A673 (cell line): Measurements from ENCODE around the gene BCAM. TPM values are rescaled to one million over a fixed set of nuclear protein-coding genes. Genes with fewer than 3 reads are reported as not detected.
A peak's percentile ranks its signal among the peaks of the same experiment; 100 is the strongest.

Experiments
- BruUV-seq: library from RNA; stranded (reverse); fragments of 400-500 nt; replicated peaks from 2 replicates; lab custom pipeline; 2021; lab: Mats Ljungman, UMichigan
- CTCF ChIA-PET: fragments of 300-600 bp; sonication (Branson Sonifier 250); formaldehyde crosslinking; loops from one replicate; lab custom pipeline; 2022; ENCODE audit warnings: antibody characterized with exemption; lab: Charles Lee
- POLR2A ChIA-PET: fragments of 300-600 bp; sonication (Branson Sonifier 250); formaldehyde crosslinking; loops from one replicate; lab custom pipeline; 2022; ENCODE audit warnings: antibody characterized with exemption; ENCODE audit not compliant: low non-redundant PET; lab: Charles Lee
- DNase-seq: peaks from one replicate; pipeline ENCODE4 v3.0.0-alpha.2; 2015; ENCODE audit warnings: low spot score
- H3K27ac ChIP-seq: fragments of 200-600 bp; sonication (generic); 2 replicates; pipeline ENCODE4 v1.5.1; 2016; ENCODE audit warnings: mixed run types, low read depth, mild to moderate bottlenecking, mixed read lengths, antibody characterized with exemption, low read length; ENCODE audit not compliant: poor library complexity, severe bottlenecking
- H3K27me3 ChIP-seq: fragments of 200-600 bp; sonication (generic); replicated peaks from 2 replicates; pipeline ENCODE4 v1.6.1; 2017; ENCODE audit warnings: mixed run types, low read depth, mild to moderate bottlenecking, mixed read lengths, antibody characterized with exemption, low read length; ENCODE audit not compliant: insufficient read depth, poor library complexity
- H3K36me3 ChIP-seq: fragments of 200-600 bp; sonication (generic); 2 replicates; pipeline ENCODE4 v1.6.1; 2016; ENCODE audit warnings: mixed run types, mild to moderate bottlenecking, mixed read lengths, antibody characterized with exemption, low read length; ENCODE audit not compliant: insufficient read depth, poor library complexity, severe bottlenecking
- H3K4me1 ChIP-seq: fragments of 200-600 bp; sonication (generic); 2 replicates; pipeline ENCODE4 v1.6.1; 2017; ENCODE audit warnings: mixed run types, mild to moderate bottlenecking, mixed read lengths, antibody characterized with exemption, low read length; ENCODE audit not compliant: insufficient read depth, poor library complexity, severe bottlenecking
- H3K4me3 ChIP-seq: fragments of 200-600 bp; sonication (generic); 2 replicates; pipeline ENCODE4 v1.5.1; 2016; ENCODE audit warnings: low read depth, mixed run types, mild to moderate bottlenecking, mixed read lengths, low read length; ENCODE audit not compliant: poor library complexity, severe bottlenecking
- H3K9me3 ChIP-seq: fragments of 200-600 bp; sonication (generic); 2 replicates; pipeline ENCODE4 v1.6.1; 2016; ENCODE audit warnings: mixed run types, low read depth, mild to moderate bottlenecking, mixed read lengths, antibody characterized with exemption, low read length; ENCODE audit not compliant: poor library complexity, severe bottlenecking
- EZH2 ChIP-seq: fragments of 200-600 bp; sonication (generic); IDR thresholded peaks from 2 replicates; pipeline ENCODE4 v1.6.1; 2017; ENCODE audit warnings: borderline replicate concordance, low read depth, mild to moderate bottlenecking, mixed read lengths, antibody characterized with exemption, low read length; ENCODE audit not compliant: poor library complexity, severe bottlenecking
- intact Hi-C: fragments of 100-400 bp; cut with micrococcal nuclease; formaldehyde crosslinking; loops from one replicate; pipeline ENCODE4 v1.10.0; 2022; ENCODE audit not compliant: unreplicated experiment
- total RNA-seq: library from RNA; stranded (reverse); gene quantifications from 2 replicates; pipeline ENCODE4 v1.2.3, GENCODE V29; 2021
- TF ChIP-seq, protein P1 (sequence below): fragments of 300-800, 200-600 bp; sonication (generic); conservative IDR thresholded peaks from 2 replicates; pipeline ENCODE4 v1.5.1; 2017; ENCODE audit warnings: low read depth, mild to moderate bottlenecking, antibody characterized with exemption, low read length, moderate library complexity, mixed read lengths

The BCAM gene
- total RNA-seq, 1 experiment from 2014 or later, result 3.4 TPM

DNA sequence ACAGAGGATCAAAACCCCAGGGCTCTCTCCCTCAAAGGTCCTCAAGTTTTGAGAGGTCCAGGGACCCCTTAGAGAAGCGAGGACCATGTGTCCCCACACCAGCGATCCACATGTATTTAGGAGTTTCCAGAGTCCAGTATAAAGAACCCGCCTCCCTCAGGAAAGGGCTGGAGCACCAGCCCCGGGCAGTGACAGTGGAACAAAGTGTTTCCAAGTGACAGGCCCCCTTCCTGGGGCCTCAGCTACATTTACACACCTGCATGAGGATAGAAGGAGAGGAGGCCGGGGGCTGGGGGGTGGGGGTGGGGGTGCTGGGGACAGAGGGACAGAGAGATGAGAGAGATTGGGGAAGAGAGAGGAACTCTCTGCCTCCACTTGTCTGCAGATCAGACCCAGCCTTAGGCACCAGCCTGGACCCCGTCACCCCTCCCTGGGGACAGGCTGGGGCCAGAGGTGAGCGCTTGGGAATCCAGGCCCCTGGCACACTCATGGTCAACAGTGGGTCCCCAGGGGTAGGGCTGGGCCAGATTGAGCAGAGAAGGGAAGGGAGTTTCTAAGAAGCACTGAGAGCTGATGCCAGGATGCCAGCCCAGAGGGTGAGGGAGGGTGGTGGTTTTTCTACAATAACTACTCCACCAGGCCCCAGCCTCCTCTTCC lies 802 bp downstream of the BCAM start:
- Histone ChIP-seq H3K4me1 (no peaks in the 10 kb centered on the region), H3K4me3 (peak overlapping the region; percentile 51), H3K36me3 (no peaks in the 10 kb centered on the region), H3K27ac (no peak overlapping the region), H3K9me3 (no peaks in the 10 kb centered on the region), H3K27me3 (no peaks in the 10 kb centered on the region)
- intact Hi-C loops, result no loop called here
- CTCF ChIA-PET, result no interaction called here
- BruUV-seq, result no TSS peak
- TF ChIP-seq, protein P1, sequence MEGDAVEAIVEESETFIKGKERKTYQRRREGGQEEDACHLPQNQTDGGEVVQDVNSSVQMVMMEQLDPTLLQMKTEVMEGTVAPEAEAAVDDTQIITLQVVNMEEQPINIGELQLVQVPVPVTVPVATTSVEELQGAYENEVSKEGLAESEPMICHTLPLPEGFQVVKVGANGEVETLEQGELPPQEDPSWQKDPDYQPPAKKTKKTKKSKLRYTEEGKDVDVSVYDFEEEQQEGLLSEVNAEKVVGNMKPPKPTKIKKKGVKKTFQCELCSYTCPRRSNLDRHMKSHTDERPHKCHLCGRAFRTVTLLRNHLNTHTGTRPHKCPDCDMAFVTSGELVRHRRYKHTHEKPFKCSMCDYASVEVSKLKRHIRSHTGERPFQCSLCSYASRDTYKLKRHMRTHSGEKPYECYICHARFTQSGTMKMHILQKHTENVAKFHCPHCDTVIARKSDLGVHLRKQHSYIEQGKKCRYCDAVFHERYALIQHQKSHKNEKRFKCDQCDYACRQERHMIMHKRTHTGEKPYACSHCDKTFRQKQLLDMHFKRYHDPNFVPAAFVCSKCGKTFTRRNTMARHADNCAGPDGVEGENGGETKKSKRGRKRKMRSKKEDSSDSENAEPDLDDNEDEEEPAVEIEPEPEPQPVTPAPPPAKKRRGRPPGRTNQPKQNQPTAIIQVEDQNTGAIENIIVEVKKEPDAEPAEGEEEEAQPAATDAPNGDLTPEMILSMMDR, result no peak
- no peak for TF ChIP-seq EZH2
- DNase-seq, result no peak
- POLR2A ChIA-PET, result no interaction called here

DNA sequence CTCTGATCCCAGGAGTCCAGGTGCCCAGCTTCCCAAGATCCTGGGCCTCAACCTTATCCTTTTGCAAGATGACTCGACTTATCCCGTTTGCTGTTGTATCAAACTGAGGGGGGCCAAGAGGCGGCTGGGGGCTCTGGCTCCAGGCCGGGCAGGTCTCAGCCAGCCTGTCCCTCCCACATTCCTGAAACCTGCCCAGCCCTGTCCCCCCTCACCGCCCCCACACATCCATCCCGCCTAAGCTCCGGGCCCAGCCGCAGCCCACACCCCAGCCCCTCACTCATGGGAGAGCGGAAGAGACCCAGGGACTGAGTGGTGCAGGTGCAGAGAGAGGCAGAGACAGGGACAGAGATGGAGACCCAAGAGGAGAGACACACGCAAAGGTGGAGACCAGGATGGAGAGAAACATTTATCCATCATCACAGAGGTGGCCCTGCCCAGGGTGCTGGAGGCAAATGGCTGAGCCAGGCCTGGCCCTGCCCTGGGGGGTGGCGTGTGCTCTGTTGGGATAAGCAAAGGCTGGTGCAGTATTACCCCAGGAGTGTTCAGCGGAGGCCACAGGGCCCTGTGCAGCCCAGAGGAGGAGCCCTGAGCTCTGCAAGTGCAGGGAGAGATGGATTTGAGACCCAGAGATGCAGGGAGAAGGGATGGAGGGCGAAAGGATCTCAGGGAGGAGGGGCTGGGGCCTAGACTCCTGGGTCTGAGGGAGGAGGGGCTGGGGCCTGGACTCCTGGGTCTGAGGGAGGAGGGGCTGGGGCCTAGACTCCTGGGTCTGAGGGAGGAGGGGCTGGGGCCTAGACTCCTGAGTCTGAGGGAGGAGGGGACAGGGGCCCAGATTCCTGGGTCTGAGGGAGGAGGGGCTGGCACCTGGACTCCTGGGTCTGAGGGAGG lies 1.6 kb downstream of the BCAM start:
- H3K4me3 ChIP-seq, result no peak overlapping the region
- ChIA-PET CTCF (no interaction called here), POLR2A (no interaction called here)
- no peaks in the 10 kb centered on the region for H3K4me1 ChIP-seq
- DNase-seq, result no peak
- TF ChIP-seq, protein P1, result no peak
- no peak for TF ChIP-seq EZH2
- H3K9me3 ChIP-seq, result no peaks in the 10 kb centered on the region
- intact Hi-C loops, result no loop called here
- H3K27me3 ChIP-seq, result no peaks in the 10 kb centered on the region
- no peaks in the 10 kb centered on the region for H3K36me3 ChIP-seq
- H3K27ac ChIP-seq, result no peak overlapping the region
- BruUV-seq, result no TSS peak

DNA sequence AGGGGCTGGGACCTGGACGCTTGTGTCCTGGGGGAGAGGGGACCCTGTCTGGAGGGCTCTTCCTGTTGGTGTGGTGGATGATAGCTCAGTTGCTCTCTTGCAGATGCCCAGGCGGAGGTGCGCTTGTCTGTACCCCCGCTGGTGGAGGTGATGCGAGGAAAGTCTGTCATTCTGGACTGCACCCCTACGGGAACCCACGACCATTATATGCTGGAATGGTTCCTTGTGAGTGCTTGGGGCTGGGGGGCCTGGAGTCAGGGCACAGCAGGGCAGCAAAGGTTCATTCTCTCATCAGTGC lies 2.2 kb downstream of the BCAM start:
- Histone ChIP-seq H3K36me3 (no peaks in the 10 kb centered on the region), H3K27me3 (no peaks in the 10 kb centered on the region), H3K4me1 (no peaks in the 10 kb centered on the region), H3K9me3 (no peaks in the 10 kb centered on the region), H3K4me3 (no peak overlapping the region), H3K27ac (no peak overlapping the region)
- no TSS peak for BruUV-seq
- TF ChIP-seq, protein P1, result no peak
- TF ChIP-seq EZH2, result no peak
- DNase-seq, result no peak
- intact Hi-C loops, result no loop called here
- CTCF ChIA-PET, result no interaction called here
- POLR2A ChIA-PET, result no interaction called here
